Measurements from ENCODE around the gene SPACDR.

- TF ChIP-seq MAZ (CRISPR knock-in tag; conservative IDR thresholded peaks at IDR 0.05 in 1 of 2, IDR thresholded peaks at IDR 0.05 in 1 of 2) (no peak), ZFX (CRISPR knock-in tag; IDR thresholded peaks at IDR 0.05) (no peak), CBX5 (IDR thresholded peaks at IDR 0.05; ENCODE audit: borderline replicate concordance, low read depth) (no peak), POLR3A (IDR thresholded peaks at IDR 0.05; ENCODE audit: borderline replicate concordance, extremely low read depth, insufficient read depth, insufficient read length) (no peak), FOS (IDR thresholded peaks at IDR 0.05; ENCODE audit: extremely low read depth, insufficient read length) (no peak), ZNF263 (CRISPR knock-in tag; IDR thresholded peaks at IDR 0.05; ENCODE audit: borderline replicate concordance) (no peak)
- TF ChIP-seq, protein P1, sequence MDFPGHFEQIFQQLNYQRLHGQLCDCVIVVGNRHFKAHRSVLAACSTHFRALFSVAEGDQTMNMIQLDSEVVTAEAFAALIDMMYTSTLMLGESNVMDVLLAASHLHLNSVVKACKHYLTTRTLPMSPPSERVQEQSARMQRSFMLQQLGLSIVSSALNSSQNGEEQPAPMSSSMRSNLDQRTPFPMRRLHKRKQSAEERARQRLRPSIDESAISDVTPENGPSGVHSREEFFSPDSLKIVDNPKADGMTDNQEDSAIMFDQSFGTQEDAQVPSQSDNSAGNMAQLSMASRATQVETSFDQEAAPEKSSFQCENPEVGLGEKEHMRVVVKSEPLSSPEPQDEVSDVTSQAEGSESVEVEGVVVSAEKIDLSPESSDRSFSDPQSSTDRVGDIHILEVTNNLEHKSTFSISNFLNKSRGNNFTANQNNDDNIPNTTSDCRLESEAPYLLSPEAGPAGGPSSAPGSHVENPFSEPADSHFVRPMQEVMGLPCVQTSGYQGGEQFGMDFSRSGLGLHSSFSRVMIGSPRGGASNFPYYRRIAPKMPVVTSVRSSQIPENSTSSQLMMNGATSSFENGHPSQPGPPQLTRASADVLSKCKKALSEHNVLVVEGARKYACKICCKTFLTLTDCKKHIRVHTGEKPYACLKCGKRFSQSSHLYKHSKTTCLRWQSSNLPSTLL (IDR thresholded peaks at IDR 0.05) = no peak
Observed at GRCh38 chr7:100437150-100438100, 26.6 kb downstream of the SPACDR start.

Measured in K562 (cell line).